ENCODE results near the gene PTMA. TPM values are rescaled to one million over a fixed set of nuclear protein-coding genes. Genes with fewer than 3 reads are reported as not detected.

PTMA gene
- total RNA-seq, 1 experiment from 2014 or later = 2,164 TPM

- TF ChIP-seq ZNF532 (CRISPR knock-in tag; IDR thresholded peaks at IDR 0.05; ENCODE audit: borderline replicate concordance) (no peak), HMGXB4 (CRISPR knock-in tag; IDR thresholded peaks at IDR 0.05) (no peak), ZNF512 (CRISPR knock-in tag; IDR thresholded peaks at IDR 0.05; ENCODE audit: borderline replicate concordance) (no peak), ZNF317 (CRISPR knock-in tag; IDR thresholded peaks at IDR 0.05; ENCODE audit: borderline replicate concordance, low read depth) (no peak), CTCF (IDR thresholded peaks at IDR 0.05) (no peak), FOXJ3 (CRISPR knock-in tag; IDR thresholded peaks at IDR 0.05; ENCODE audit: borderline replicate concordance) (no peak), TCF7 (CRISPR knock-in tag; IDR thresholded peaks at IDR 0.05; ENCODE audit: low read depth) (no peak), NFYB (CRISPR knock-in tag; conservative IDR thresholded peaks at IDR 0.05; ENCODE audit: low read depth) (peak; percentile 91), ATF1 (CRISPR knock-in tag; IDR thresholded peaks at IDR 0.05) (no peak), ZNF423 (CRISPR knock-in tag; IDR thresholded peaks at IDR 0.05) (no peak), SMAD3 (CRISPR knock-in tag; IDR thresholded peaks at IDR 0.05; ENCODE audit: borderline replicate concordance) (no peak), CBFB (CRISPR knock-in tag; IDR thresholded peaks at IDR 0.05; ENCODE audit: low read depth) (no peak), ZNF121 (CRISPR knock-in tag; IDR thresholded peaks at IDR 0.05) (no peak), E2F1 (CRISPR knock-in tag; IDR thresholded peaks at IDR 0.05) (no peak), HMGA2 (CRISPR knock-in tag; IDR thresholded peaks at IDR 0.05) (no peak), JAZF1 (CRISPR knock-in tag; IDR thresholded peaks at IDR 0.05) (no peak), KAT7 (CRISPR knock-in tag; IDR thresholded peaks at IDR 0.05; ENCODE audit: borderline replicate concordance) (no peak), USF2 (CRISPR knock-in tag; IDR thresholded peaks at IDR 0.05) (peak; percentile 93), EMX1 (CRISPR knock-in tag; IDR thresholded peaks at IDR 0.05) (no peak), NR2C2 (CRISPR knock-in tag; IDR thresholded peaks at IDR 0.05) (no peak), RELA (CRISPR knock-in tag; IDR thresholded peaks at IDR 0.05; ENCODE audit: borderline replicate concordance) (no peak), MAX (CRISPR knock-in tag; IDR thresholded peaks at IDR 0.05) (no peak)
Observed at GRCh38 chr2:231717281-231718171, 9.2 kb downstream of the PTMA start (continued).

Measured in WTC11 (cell line).